HG03135 (cell line): ENCODE measurements around the gene FGF2.
"Not testable (repeated sequence)": the region's sequence is repeated elsewhere in the genome, so short reads cannot be mapped to it uniquely, and the experiment has no call there.

ENCODE experiments used
- ATAC-seq: cut with Tn5 transposase; IDR thresholded peaks from one replicate; pipeline ENCODE4 v1.9.1; 2021; ENCODE audit warnings: mild to moderate bottlenecking, moderate library complexity; ENCODE audit not compliant: unreplicated experiment

The FGF2 gene

GRCh38 chr4:122826553-122827257, at the start of gene FGF2:
Gene FGF2 (plus strand): TSS chr4:122826831. CDS start chr4:122827175, 344 bp downstream.
- peak; percentile 21 for ATAC-seq

DNA sequence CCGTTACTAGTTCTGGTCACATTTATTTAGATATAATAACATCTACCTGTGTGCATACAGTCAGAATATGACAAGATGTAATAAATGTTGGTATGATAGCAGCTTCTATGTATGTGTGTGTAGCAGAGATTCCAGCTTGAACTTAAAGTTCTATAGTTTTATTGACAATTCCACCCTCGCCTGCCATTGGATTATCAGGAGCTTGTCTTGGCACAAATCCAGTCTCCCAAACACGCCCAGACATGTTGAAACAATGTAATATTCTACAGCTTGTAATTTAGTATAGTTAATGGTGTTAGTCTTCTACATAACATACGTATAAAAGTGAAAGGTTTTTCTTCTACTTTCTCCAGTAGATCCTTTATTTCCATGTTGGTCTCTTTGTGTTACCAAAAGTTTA, 49.7 kb upstream of the FGF2 start:
- ATAC-seq: no peak

- no peak for ATAC-seq
These were observed 48.6 kb upstream of the FGF2 start for GRCh38 chr4:122777846-122778673.

DNA sequence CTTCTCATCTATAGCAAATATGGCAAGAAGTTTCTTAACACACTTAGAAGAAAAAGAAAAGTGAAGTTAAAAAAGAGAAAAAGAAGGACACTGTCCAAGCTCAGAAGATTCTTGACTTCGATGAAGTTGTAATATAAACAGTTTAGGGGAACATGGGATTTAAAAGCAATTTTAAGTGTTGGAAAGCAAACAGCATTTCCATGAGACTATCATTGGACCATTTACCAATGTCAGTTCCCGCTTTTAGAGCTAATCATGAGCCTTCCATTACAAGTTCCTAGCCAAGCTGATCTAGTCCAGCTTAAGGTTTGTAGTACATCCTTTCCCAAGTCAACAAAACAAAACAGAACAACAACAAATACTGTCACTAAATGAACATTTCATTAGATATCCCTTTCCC, 45.1 kb upstream of the FGF2 start:
- no peak for ATAC-seq

DNA sequence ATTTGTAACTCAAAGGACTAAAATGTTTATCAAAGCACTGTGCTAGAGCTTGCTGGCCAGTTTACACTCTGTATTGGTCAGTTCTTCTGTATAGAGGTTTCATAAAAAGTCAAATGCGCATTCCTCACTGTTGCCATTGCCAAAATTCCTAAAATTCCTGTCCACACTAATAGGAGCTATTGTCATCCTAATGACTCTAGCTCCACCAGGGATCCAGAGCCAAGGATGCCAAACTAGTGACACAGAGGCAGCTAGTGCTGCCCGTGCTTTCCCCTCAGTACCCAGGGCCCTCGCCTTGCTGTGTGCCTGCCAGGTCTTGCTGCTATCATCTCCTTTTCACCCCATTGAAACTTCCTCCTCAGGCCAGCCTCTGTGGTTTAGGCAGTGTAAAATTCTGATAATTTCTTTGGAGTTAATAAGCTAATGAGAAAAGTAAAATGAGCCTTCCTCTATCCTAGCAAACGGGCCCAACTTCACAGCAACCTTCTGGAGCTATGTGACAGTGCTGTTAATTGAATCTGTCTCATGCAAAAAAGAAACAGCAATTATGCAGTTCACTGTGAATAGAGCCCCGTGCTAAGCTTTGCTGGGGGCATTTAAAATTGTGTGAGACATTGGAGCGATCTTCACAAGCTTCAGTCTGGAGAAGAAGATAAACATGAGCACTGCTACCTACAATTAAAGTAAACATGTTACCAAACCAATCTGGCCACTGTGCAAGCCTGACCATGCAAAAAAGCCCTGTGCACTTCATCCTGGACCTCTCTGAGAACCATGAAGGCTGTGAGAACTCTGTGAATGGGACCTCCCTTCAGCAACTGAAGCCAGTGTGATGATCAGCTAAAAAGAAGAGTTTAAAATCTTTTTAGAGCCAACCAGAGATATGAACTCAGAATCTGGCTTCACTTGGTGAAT, 43.1 kb upstream of the FGF2 start:
- ATAC-seq: no peak

- ATAC-seq: no peak
These were observed 42.4 kb upstream of the FGF2 start for GRCh38 chr4:122784261-122784660.

DNA sequence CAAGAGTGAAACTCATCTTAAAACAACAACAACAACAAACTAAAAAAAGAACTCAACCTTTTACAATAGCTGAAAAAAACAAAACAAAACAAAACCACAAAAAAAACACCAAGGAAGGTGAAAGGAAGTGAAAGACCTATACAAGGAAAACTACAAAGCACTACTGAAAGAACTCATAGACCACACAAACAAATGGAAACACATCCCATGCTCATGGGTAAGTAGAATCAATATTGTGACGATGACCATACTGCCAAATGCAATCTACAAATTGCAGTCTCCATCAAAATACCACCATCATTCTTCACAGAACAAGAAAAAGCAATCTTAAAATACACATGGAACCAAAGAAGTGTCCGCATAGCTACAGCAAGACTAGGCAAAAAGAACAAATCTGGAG, 41.5 kb upstream of the FGF2 start:
- ATAC-seq: no peak

DNA sequence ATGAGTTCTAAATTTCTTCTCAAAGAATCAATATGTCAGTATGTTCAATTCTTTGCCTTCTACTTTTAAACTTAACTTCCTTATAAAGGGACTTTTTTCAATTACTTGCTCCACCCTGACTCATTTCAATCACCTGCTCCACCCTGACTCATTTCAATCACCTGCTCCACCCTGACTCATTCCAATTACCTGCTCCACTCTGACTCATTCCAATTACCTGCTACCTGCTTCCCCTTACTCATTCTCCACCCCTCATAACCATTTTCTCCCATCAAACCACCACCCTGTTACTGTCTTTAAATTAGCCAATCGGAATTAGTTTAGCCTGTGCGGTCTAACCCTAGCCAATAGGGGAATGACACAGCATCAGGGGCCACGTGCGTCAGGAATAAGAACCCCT, 40.3 kb upstream of the FGF2 start:
- not testable (repeated sequence) for ATAC-seq

GRCh38 chr4:122786920-122787319, 39.7 kb upstream of the FGF2 start:
- not testable (repeated sequence) for ATAC-seq

DNA sequence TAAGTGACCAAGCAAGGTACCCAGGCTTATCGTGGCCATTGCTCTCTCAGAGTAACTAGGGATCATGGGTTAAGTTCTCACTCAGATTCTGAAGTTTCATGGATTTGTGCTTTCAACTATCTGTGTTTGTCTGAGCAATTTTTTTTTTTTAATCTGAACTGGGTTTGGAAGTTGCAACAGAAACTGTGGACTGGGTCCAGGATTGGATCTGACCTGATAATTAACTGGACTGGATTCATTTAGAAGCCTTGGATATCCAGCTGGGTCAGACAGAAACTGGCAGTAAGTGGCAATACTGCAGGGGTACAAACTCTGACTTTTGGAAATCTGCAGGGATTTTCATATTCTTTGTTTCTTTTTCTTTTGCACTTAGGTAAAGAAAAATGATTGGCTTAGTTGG, 38.7 kb upstream of the FGF2 start:
- no peak for ATAC-seq

DNA sequence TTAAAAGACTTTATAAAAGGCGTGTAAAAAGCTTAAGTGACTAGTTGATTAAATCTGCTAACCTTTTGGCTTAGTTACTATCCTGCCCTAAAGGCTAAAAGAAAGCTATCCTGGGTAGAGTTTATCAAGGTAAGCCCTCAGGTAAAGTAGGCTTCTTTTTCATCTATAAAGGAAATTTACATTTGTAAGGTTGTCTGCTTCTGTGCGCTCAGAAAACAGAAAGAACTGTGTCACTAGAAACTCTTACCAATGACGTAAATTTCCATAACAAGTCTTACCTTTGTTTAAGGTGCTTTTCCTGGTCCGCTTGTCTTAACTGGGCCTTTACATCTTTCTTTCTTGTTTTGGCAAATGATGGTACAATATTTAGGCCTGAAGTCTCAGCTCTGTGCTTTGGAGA, 37.7 kb upstream of the FGF2 start:
- ATAC-seq: no peak

DNA sequence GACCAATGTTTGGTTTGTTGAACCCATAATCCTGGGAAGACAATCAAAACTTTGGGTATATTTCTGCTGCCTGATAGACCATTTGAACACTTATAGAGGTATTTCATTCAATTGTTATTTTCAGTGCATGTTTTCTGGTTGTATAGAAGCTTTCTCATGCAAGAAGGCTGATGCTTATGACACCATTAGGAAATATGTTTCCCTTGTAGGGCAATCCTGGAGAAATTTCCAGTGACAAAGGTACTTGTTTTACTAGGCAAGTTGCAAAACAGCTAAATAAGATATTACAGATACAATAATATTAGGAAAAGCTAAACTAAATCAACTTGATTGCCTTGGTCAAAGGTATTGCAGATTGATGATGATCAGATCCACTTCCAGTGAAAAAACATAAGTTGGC, 32.8 kb upstream of the FGF2 start:
- ATAC-seq: no peak

DNA sequence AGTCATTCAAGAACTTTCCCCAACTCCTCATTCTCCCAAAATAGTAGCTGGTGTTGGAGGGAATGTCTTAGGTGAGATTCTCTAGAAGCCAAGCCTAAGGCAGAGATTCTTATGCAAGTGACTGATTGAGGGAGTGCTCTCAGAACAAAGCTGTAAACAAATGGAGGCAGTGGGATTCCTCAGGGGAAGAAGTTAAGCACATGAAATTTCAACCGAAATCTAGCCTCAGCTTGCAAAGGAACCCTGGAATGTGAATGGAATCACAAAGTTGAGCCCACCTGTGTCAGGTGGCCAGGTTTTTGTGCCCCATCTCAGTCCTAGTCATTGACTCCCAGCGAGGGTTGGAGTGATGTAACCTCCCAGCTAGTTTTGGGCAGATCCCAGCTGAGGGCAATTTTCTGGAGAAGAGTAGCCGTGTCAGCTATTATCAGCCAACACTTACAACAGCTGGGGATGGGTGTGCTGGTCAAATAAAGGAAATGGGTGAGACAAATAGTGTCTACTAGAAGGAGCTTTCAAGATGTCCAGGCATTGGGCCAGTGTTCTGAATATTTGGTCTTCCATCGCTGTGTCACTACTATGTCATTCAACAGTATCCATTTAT, 29.7 kb upstream of the FGF2 start:
- ATAC-seq: no peak

GRCh38 chr4:122797405-122798094, 29.1 kb upstream of the FGF2 start:
- no peak for ATAC-seq

DNA sequence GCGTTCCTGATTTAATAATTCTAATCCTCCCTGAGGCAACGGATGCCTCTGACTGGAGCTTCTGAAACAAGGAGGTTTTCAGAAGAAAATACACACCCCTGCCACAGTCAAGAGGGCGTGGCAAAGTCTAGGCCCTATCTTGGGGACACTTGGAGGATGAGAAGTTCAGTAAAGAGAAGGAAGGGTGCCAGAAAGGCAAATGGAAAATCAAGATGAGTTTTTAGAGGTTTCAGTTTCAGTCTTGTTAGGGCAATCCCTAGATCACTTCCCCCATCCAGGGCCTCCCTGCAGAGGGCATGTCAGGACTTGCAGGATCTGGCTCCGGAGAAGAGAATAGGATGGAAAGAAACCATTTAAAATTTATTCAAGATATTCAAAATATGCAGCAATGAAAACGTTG, 28.5 kb upstream of the FGF2 start:
- no peak for ATAC-seq

- ATAC-seq: no peak
These were observed 27.7 kb upstream of the FGF2 start for GRCh38 chr4:122798917-122799316.

- ATAC-seq: no peak
These were observed 22.8 kb upstream of the FGF2 start for GRCh38 chr4:122803788-122804208.

DNA sequence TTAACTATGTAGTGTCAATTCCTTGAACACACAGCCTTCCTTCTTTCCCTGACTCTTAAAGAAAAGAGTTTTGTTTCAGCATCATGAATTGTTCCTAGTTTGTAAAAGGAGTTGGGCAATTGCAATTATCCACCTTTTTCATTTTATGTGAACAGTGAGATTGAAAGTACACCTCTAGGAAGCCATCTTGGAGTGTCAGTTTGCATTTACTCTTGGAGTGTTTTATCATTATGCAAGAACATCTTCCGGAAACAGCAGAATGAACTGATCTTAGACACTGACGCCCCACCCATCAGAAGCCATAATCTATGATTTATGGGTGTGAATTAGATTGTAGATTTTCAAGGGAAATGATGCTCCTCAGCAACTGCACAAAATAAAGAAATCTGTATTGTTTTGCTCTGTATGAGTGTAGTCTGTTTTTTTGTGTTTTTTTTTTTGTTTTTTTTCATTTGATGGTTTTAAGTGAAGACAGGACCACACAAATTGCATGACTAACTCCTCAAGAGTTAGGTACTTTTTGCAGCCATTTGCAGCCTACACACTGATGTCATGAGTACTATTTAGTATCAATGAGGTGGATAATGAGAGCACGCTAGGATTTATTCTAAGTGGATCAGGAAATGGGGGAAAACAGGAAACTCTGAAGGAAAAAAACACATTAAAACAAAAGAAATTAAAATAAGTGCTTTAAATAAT, 19.5 kb upstream of the FGF2 start:
- ATAC-seq: no peak

- no peak for ATAC-seq
These were observed 16.0 kb upstream of the FGF2 start for GRCh38 chr4:122810669-122811068.

- not testable (repeated sequence) for ATAC-seq
These were observed 14.8 kb upstream of the FGF2 start for GRCh38 chr4:122811781-122812180.
